HG02981 (cell line): ENCODE results near the gene NALF2.

Experiments used
- ATAC-seq: cut with Tn5 transposase; IDR thresholded peaks from one replicate; pipeline ENCODE4 v1.9.1; 2021; ENCODE audit warnings: mild to moderate bottlenecking, moderate library complexity; ENCODE audit not compliant: unreplicated experiment

The NALF2 gene

GRCh38 chrX:69503782-69504625 is at the start of gene NALF2:
NALF2 (plus strand) TSS chrX:69504326; CDS start chrX:69505283, 957 bp downstream.
- ATAC-seq: no peak

- no peak for ATAC-seq
Observed at GRCh38 chrX:69457756-69458155, 46.4 kb upstream of the NALF2 start.

DNA sequence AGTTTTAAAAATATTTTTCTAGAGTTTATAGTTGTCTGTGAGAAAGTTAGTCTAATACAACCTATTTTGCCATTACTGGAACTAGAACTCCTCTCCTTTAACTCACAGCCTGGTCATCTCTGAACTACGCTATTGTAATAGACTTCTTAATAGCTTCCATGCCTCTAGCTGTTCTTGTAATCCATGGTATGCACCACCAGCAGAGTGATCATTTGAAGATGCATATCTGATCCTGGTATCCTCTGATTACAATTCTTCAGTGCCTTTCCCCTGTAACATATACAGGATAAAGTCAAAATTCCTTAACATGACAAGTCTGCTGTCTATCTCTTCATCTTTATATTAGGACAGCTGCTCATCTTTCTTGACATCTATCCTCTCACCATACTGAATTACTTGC is 37.6 kb upstream of the NALF2 start:
- ATAC-seq: no peak

DNA sequence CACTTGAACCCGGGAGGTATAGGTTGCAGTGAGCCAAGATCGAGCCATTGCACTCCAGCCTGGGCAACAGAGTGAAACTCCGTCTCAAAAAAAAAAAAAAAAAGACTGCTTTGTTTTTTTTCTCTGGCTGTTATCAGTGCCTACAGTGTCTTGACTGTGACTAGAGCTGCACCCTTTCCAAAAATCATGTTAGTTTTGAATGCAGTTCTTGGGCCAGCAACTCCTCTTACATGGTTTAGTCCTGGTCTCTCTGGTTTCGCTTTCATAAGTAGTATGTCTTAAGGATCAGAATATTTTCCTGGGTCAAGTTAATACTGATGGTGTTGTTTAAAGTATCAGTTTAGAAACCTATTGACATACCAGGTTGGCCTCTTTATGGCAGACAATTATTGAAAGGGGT is 34.2 kb upstream of the NALF2 start:
- ATAC-seq: no peak

DNA sequence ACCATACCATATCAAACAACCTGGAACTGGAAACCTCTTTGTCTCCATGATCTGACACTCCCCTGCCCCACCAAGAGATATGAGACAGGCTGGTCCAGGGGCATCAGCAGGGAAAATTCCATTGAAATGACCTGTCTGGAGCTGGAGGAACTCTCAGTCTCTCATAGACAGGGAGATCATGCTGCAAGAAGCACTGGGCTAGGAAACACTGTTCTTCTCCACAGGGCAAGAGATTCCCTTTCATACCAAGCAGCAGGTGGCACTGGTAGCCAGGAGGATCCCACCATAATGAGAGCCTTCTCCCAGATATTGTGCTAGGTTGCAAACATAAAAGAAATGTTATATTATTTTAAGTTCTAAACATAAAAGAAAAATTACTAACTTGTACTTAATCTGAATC is 14.5 kb upstream of the NALF2 start:
- ATAC-seq: no peak

- ATAC-seq: no peak
Observed at GRCh38 chrX:69493193-69493592, 10.9 kb upstream of the NALF2 start.

- ATAC-seq: no peak
Observed at GRCh38 chrX:69493766-69494165, 10.4 kb upstream of the NALF2 start.

GRCh38 chrX:69496183-69496582 is 7.9 kb upstream of the NALF2 start:
- no peak for ATAC-seq

DNA sequence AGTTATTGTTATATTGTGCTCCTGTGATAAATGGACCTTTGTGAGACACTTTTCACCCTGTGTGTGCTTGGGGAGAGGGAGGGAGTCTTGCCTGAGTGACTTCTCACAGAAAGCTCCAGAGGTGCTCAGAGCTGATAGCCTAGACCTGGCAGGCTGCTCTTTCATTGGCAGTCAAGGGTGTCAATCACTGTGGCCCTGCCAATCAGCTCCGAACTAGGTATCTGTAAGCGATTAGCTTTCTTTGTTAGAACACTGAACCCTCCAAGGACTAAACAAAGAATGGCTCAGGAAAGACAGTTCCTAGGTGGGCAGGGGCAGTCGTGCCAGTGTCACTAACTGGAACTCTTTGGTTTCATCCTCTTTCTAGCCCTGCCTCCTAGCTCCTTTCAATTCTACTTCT is 2.7 kb upstream of the NALF2 start:
- no peak for ATAC-seq

GRCh38 chrX:69503228-69503781 is 821 bp upstream of the NALF2 start:
- ATAC-seq: no peak

- no peak for ATAC-seq
Observed at GRCh38 chrX:69504626-69505612, 793 bp downstream of the NALF2 start.

DNA sequence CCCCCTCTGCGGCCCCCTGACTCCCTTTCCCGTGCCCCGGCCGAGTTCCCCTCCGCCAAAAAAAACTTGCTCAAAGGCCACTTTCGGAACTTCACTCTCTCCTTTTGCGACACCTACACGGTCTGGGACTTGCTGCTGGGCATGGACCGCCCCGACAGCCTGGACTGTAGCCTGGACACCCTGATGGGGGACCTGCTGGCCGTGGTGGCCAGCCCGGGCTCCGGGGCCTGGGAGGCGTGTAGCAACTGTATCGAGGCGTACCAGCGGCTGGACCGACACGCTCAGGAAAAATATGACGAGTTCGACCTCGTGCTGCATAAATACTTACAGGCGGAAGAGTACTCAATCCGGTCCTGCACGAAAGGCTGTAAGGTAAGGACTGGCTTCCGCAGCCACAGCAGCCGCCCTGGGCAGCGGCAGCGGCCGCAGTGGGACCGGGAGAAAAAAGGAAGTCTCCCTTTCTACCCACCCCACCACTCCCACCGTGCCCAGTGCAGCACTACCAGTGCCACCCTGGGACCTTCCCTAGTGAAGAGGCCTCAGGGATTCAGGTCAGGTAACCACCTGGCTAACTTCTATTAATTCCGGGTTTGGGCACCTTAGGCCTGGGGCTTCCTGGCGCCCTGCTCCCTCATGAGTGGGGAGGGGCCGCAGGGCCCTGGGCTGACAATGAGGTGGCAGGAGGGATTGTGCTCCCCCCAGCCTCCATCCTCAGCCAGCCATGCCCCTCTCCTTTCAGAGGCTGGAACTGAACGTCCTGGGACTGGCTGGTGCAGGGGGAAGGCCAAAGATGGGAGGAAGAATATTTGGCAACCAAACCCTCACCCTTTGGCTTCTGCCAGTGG is 1.9 kb downstream of the NALF2 start:
- ATAC-seq: no peak

GRCh38 chrX:69506617-69507499 is 2.7 kb downstream of the NALF2 start:
- no peak for ATAC-seq

DNA sequence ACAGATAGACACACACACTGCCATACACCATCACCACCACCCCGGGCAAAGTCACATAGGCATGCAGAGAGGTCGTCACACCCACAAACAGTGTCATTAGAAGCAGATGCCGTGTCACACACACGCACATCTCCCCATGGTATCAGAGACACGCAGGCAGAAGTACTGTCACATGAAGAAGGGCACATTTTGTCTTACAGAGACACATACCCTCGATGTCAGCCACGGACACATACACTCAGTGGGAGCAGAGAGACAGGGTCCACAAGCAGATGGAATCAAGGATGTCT is 3.3 kb downstream of the NALF2 start:
- no peak for ATAC-seq

DNA sequence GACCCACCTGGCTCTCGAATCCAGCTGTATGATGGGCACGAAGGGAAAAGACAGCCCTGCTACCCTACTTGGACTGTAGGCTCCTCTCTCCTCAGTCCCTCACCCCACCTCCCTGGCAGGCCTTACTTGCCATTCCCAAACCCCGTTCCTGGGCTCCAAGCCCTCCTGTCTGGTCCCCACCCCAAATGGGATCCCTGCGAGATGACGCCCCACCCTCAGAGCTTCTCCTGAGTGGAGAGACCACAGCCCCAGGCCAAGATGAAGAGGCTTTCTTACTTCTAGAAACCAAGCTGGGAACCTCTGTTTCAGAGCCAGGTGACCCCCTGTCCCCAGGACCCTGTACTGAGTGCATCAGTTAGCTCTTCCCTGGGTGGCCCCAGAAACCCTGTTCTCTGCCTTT is 4.5 kb downstream of the NALF2 start:
- no peak for ATAC-seq

DNA sequence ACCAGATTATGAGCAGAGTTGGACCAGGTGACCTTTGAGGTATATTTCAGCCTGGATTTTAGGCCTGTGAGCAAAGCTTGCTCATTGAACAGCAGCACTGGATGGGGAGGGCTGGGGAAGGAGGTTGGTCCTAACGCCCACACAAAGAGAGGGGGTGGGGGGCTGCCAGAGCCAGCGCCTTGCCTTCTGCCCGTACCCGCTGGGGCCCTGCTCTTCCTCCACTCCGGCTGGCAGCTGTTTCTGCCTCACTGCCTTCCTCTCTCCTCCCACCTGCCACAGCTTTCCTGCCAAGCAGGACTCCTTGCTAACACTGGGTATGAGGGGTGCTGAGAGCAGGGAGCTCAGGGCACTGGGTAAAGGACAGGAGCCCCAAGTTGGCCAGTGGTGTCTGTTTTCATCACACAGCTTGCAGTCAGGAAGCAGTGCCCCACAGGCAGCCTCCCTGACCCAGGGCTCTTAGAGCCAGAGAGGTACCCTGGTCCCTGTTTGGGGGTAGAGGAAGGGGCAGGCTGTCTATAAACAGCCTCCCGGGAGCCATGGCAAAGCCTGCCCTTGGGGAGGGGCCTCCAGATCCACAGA is 6.1 kb downstream of the NALF2 start:
- no peak for ATAC-seq

DNA sequence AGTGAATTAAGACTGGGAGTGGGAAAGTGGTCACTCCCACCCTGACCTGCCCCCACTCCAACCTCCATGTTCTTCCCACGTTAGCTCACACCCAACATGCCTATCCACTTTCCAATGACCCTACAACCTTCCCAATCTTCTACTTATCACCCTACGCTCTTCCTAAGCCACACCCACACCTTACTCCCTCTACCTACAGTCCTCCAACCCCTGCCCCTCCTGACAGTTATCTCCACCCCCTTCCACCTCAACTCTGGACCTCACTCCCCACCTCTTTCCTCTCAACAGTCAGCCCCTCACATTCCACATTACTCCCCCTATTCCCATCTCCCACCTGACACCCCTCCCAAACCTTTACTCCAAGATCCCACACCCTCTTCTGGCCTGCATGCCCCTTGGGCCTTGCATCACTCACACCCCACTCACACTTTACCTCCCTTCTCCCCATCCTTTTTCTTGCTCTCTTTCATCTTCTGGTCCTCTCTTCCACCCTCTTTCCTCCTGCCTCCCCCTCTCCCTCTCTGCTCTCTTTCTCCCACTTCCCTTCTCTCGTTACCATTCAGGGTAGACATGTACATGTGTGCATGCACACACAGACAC is 6.9 kb downstream of the NALF2 start:
- ATAC-seq: no peak

DNA sequence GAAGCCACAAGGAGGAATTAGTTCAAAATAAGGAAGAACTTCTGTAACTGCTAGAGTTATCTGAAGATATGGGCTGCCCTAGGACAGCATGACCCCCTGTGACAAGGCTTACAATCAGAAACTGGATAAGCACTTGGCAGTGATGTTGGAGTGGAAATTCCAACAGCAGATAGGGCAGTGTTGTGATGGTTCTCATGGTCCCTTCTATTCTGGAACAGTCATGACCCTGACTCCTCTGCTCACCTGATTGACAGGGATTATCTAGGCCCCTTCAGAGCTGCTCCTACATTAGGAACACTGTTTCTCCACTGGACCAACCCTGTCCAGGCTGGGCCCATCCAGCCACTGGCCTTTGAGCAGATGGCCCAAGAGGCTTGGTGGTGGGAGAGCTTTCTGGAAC is 17.9 kb downstream of the NALF2 start:
- ATAC-seq: no peak

DNA sequence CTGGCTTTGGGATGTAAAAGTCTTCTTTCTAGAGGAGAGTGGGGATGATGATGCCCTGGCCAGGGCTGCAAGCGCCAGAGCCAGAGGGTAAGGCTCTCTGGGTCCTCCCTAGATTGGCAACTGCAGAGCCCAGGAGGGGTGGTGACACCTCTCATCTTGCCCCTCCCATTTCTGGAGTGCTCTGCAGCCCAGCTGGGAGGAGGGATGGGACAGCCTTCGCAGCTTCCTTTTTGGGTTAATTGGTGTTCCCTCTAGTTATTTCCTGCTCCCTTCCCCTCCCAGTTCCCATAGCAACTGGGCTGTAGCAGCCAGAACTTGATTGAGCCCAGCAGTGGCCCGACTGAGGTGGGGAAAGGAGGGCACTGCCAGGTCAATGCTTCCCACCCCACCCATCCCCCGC is 19.2 kb downstream of the NALF2 start:
- no peak for ATAC-seq
